ENCODE results near the gene TRAPPC10. TPM values are rescaled to one million over a fixed set of nuclear protein-coding genes. Genes with fewer than 3 reads are reported as not detected.

TRAPPC10 gene, protein sequence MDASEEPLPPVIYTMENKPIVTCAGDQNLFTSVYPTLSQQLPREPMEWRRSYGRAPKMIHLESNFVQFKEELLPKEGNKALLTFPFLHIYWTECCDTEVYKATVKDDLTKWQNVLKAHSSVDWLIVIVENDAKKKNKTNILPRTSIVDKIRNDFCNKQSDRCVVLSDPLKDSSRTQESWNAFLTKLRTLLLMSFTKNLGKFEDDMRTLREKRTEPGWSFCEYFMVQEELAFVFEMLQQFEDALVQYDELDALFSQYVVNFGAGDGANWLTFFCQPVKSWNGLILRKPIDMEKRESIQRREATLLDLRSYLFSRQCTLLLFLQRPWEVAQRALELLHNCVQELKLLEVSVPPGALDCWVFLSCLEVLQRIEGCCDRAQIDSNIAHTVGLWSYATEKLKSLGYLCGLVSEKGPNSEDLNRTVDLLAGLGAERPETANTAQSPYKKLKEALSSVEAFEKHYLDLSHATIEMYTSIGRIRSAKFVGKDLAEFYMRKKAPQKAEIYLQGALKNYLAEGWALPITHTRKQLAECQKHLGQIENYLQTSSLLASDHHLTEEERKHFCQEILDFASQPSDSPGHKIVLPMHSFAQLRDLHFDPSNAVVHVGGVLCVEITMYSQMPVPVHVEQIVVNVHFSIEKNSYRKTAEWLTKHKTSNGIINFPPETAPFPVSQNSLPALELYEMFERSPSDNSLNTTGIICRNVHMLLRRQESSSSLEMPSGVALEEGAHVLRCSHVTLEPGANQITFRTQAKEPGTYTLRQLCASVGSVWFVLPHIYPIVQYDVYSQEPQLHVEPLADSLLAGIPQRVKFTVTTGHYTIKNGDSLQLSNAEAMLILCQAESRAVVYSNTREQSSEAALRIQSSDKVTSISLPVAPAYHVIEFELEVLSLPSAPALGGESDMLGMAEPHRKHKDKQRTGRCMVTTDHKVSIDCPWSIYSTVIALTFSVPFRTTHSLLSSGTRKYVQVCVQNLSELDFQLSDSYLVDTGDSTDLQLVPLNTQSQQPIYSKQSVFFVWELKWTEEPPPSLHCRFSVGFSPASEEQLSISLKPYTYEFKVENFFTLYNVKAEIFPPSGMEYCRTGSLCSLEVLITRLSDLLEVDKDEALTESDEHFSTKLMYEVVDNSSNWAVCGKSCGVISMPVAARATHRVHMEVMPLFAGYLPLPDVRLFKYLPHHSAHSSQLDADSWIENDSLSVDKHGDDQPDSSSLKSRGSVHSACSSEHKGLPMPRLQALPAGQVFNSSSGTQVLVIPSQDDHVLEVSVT
- 100 to 1,000 TPM; 187 to 232 (median 213) TPM for total RNA-seq
- 110 TPM for total RNA-seq (2013)

DNA sequence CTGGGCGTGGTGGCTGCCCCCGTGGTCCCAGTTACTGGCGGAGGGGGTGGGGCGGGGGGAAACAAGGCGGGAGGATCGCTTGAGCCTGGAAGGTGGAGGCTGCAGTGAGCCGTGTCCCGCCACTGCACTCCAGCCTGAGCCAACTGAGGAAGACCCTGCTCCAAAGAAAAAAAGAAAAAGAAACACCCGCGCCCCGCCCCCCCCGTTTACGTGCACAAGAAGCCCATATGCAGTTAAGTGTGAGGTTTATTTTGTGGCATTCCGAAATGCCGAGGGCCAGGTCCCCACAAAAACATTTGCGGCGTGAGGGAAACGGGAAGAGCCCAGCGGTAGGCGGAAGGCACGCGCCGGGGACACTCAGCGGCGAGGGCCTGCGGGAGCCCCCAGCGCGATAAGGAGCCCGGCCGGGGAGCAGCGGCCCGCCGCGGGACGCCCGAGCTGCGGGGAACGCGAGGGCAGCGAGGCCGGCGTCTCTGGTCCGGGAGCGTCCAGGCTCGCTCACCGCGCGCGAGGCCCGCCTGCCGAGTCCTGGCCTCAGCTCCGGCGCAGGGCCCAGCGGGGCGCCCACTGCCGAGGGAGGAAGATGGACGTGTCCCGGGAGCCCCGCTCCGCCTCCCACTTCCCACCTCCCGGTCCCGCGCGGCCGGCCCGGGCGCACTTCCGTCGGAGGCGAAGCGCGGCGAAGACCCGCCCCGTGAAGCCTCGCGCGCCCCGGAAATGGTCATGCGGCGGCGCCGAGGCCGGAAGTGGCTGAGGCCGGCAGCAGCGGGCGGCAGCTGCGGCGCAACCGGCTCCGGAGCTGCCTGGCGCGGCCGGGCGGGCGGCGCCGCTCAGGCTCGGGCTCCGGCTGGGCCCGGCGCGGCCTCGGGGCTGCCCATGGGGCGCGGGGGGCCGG is at the start of gene TRAPPC10:
TSS of gene TRAPPC10 (plus strand) at position 731 of the 895 bp plus-strand sequence. CDS start 185 bp downstream, outside the sequence.
- peaks cover 57 to 60% of the 10 kb centered on the region in 2 donors for H3K4me1 Mint-ChIP-seq

DNA sequence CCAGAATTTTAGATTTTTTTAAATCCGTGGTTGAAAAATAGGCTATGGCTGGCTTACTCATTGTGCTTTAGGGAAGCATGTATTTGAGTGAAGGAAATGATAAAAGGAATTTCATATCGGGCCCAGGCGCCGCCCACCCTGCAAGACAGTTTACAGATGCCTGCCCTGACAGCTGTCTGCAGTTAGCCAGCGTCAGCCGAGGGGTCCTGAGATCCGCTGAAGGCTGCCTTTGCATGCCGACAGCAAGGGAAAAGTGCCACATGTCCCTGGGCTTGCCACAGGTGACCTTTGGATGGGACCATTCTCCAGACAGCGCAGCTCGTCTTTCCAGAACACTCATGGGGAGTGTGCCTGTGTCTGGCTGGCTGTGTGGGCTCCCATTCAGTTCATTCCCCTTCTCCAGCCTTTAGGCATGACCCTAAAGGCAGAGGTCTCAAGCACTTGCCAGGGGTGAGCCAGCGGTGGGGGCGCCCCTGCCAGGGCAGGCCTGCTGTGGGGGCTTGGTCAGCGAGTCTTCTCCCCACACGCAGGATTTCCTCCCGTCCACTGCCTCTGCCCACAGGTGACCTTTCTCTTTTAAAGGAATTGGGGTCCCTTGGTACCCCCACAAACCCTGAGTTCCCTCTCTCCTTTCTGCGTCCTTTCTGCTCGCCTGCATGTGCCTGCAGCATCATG is 46.1 kb upstream of the TRAPPC10 start:
- H3K4me1 ChIP-seq (ENCODE audit: control insufficient read depth, insufficient read depth, low read length) = no peaks in the 10 kb centered on the region
- Mint-ChIP-seq H3K4me1 (no peaks in the 10 kb centered on the region), H3K27ac (no peak overlapping the region), H3K36me3 (no peaks in the 10 kb centered on the region), H3K9me3 (no peaks in the 10 kb centered on the region), H3K4me3 (no peak overlapping the region), H3K27me3 (ENCODE audit: low read depth in 2 of 2) (no peaks in the 10 kb centered on the region)
- intact Hi-C loops (cut with micrococcal nuclease) = no loop called here
- ATAC-seq (no peak), DNase-seq (no peak)
- no peaks in the 10 kb centered on the region for H3K9me3 ChIP-seq (ENCODE audit: control insufficient read depth, insufficient read depth, low read length)
- H3K36me3 ChIP-seq (ENCODE audit: control insufficient read depth, insufficient read depth, low read length) = peaks cover 12% of the 10 kb centered on the region
- H3K27me3 ChIP-seq (ENCODE audit: control insufficient read depth, insufficient read depth, low read length) = no peaks in the 10 kb centered on the region
- no peak overlapping the region for H3K4me3 ChIP-seq (ENCODE audit: low read length)
- 95% methylated on average over 17 of the region's 17 CpGs for WGBS (ENCODE audit: insufficient coverage)
- no peak overlapping the region for H3K27ac ChIP-seq (ENCODE audit: low read length)
- TF ChIP-seq, protein P1, sequence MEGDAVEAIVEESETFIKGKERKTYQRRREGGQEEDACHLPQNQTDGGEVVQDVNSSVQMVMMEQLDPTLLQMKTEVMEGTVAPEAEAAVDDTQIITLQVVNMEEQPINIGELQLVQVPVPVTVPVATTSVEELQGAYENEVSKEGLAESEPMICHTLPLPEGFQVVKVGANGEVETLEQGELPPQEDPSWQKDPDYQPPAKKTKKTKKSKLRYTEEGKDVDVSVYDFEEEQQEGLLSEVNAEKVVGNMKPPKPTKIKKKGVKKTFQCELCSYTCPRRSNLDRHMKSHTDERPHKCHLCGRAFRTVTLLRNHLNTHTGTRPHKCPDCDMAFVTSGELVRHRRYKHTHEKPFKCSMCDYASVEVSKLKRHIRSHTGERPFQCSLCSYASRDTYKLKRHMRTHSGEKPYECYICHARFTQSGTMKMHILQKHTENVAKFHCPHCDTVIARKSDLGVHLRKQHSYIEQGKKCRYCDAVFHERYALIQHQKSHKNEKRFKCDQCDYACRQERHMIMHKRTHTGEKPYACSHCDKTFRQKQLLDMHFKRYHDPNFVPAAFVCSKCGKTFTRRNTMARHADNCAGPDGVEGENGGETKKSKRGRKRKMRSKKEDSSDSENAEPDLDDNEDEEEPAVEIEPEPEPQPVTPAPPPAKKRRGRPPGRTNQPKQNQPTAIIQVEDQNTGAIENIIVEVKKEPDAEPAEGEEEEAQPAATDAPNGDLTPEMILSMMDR (IDR thresholded peaks at IDR 0.05) = no peak

More for the DNA sequence above, at the start of gene TRAPPC10:
- Histone ChIP-seq H3K27ac (ENCODE audit: low read length) (peak within 1 kb of the TSS; percentile 87), H3K4me1 (ENCODE audit: control insufficient read depth, insufficient read depth, low read length) (peaks cover 41% of the 10 kb centered on the region), H3K9me3 (ENCODE audit: control insufficient read depth, insufficient read depth, low read length) (no peaks in the 10 kb centered on the region), H3K36me3 (ENCODE audit: control insufficient read depth, insufficient read depth, low read length) (no peaks in the 10 kb centered on the region), H3K27me3 (ENCODE audit: control insufficient read depth, insufficient read depth, low read length) (no peaks in the 10 kb centered on the region), H3K4me3 (ENCODE audit: low read length) (peak within 1 kb of the TSS; percentile 71)
- Mint-ChIP-seq H3K4me3 (peak within 1 kb of the TSS; percentile 95), H3K27ac (peak within 1 kb of the TSS; percentile 95), H3K9me3 (no peaks in the 10 kb centered on the region), H3K36me3 (no peaks in the 10 kb centered on the region), H3K27me3 (ENCODE audit: low read depth in 2 of 2) (no peaks in the 10 kb centered on the region)
- ATAC-seq (peak; percentile 52 to 76 (median 66)), DNase-seq (peak; percentile 85 to 89)
- TF ChIP-seq, protein P1 (IDR thresholded peaks at IDR 0.05) = no peak
- under 1% methylated on average over 107 of the region's 107 CpGs for WGBS (ENCODE audit: insufficient coverage)
- intact Hi-C loops (cut with micrococcal nuclease) = loop anchor here (2.0 to 10.0 kb wide), 3 partner anchors 17 to 363 kb away; no protein-coding TSS in a partner anchor

DNA sequence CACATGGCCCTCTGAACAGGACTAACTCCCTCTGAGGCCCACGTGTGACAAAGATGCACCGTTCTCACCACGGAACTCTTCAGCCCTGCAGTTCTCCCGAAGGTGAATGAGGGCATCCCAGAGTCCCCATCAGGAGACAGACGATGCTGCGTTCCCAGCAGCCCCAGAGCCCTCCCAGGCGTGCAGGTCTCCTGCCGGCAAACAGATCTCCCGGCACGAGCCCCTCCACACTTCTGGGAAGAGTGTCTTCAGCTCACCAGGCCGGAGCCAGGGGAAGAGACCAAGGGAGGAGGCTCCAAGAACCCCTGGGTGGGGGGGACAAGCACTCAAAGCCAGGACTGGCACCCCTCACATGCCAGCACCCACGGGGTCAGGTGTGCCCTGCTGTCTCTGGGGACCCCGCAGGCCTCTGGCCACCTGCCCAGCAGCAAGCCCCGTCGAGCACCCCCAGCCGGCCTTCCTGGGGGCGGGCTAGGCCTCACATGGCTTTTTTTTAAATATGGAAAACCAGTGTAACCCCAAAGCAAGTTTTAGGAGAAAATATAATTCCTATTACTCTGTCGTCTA is 45.1 kb upstream of the TRAPPC10 start:
- Mint-ChIP-seq H3K27me3 (ENCODE audit: low read depth in 2 of 2) (no peaks in the 10 kb centered on the region), H3K9me3 (no peaks in the 10 kb centered on the region), H3K4me3 (no peak overlapping the region), H3K27ac (no peak overlapping the region), H3K4me1 (no peaks in the 10 kb centered on the region), H3K36me3 (no peaks in the 10 kb centered on the region)
- Histone ChIP-seq H3K27ac (ENCODE audit: low read length) (no peak overlapping the region), H3K4me1 (ENCODE audit: control insufficient read depth, insufficient read depth, low read length) (no peaks in the 10 kb centered on the region), H3K36me3 (ENCODE audit: control insufficient read depth, insufficient read depth, low read length) (peaks cover 18% of the 10 kb centered on the region), H3K9me3 (ENCODE audit: control insufficient read depth, insufficient read depth, low read length) (no peaks in the 10 kb centered on the region), H3K27me3 (ENCODE audit: control insufficient read depth, insufficient read depth, low read length) (no peaks in the 10 kb centered on the region), H3K4me3 (ENCODE audit: low read length) (no peak overlapping the region)
- intact Hi-C loops (cut with micrococcal nuclease) = no loop called here
- ATAC-seq = no peak
- TF ChIP-seq, protein P1 (IDR thresholded peaks at IDR 0.05) = no peak
- DNase-seq = no peak
- WGBS (ENCODE audit: insufficient coverage) = 96% methylated on average over 18 of the region's 18 CpGs
